IMR-90 (cell line): Measurements from ENCODE around the gene TBCC. TPM values are rescaled to one million over a fixed set of nuclear protein-coding genes. Genes with fewer than 3 reads are reported as not detected.

Source experiments
- ATAC-seq: fragments of 200-7000 bp; cut with Tn5 transposase; 2 replicates; pipeline ENCODE4 v1.9.1; 2020; ENCODE audit warnings: low read depth, mild to moderate bottlenecking, moderate library complexity
- BruUV-seq: library from RNA; stranded (reverse); fragments of 400-500 nt; replicated peaks from 2 replicates; lab custom pipeline; 2021; lab: Mats Ljungman, UMichigan
- CTCF ChIA-PET: fragments of 300-600 bp; formaldehyde crosslinking; extraction: SDS; loops from one replicate; lab custom pipeline; 2021; ENCODE audit warnings: antibody characterized with exemption; lab: Yijun Ruan, JAX
- POLR2A ChIA-PET: fragments of 300-600 bp; sonication (Branson Sonifier 250); formaldehyde crosslinking; loops from one replicate; lab custom pipeline; 2022; ENCODE audit warnings: antibody characterized with exemption; ENCODE audit not compliant: unreplicated experiment; lab: Charles Lee
- DNase-seq: peaks from one replicate; pipeline ENCODE4 v3.0.0; 2013
- H2AFZ ChIP-seq: replicated peaks from 2 replicates; pipeline ENCODE3; 2013; ENCODE audit warnings: low read length, mild to moderate bottlenecking; ENCODE audit not compliant: poor library complexity
- H2AK5ac ChIP-seq: 2 replicates; pipeline ENCODE4 v1.6.1; 2013; ENCODE audit warnings: low read depth, low read length, inconsistent platforms
- H2AK9ac ChIP-seq: replicated peaks from 2 replicates; pipeline ENCODE3; 2013; ENCODE audit warnings: mild to moderate bottlenecking, low read depth, low read length, moderate library complexity; ENCODE audit not compliant: poor library complexity
- H2BK120ac ChIP-seq: 2 replicates; pipeline ENCODE4 v1.6.1; 2013; ENCODE audit warnings: low read depth, low read length, inconsistent platforms
- H2BK15ac ChIP-seq: 3 replicates; pipeline ENCODE4 v1.6.1; 2013; ENCODE audit warnings: low read depth, low read length, inconsistent platforms
- H2BK20ac ChIP-seq: 2 replicates; pipeline ENCODE4 v1.6.1; 2013; ENCODE audit warnings: low read depth, mild to moderate bottlenecking, inconsistent platforms, low read length, moderate library complexity
- H2BK5ac ChIP-seq: 2 replicates; pipeline ENCODE4 v1.6.1; 2013; ENCODE audit warnings: mild to moderate bottlenecking, low read depth, low read length, inconsistent platforms; ENCODE audit not compliant: poor library complexity, severe bottlenecking
- H3K14ac ChIP-seq: replicated peaks from 2 replicates; pipeline ENCODE4 v1.6.1; 2013; ENCODE audit warnings: low read depth, low read length, inconsistent platforms
- H3K18ac ChIP-seq: 2 replicates; pipeline ENCODE4 v1.6.1; 2013; ENCODE audit warnings: low read depth, low read length, control low read depth
- H3K23ac ChIP-seq: 2 replicates; pipeline ENCODE4 v1.6.1; 2013; ENCODE audit warnings: low read depth, low read length, inconsistent platforms
- H3K27ac ChIP-seq: 2 replicates; pipeline ENCODE4 v1.5.1; 2013; ENCODE audit warnings: mild to moderate bottlenecking, control low read depth, low read length; ENCODE audit not compliant: insufficient read depth
- H3K27me3 ChIP-seq: 2 replicates; pipeline ENCODE4 v1.6.1; 2013; ENCODE audit warnings: low read length; ENCODE audit not compliant: control insufficient read depth, insufficient read depth
- H3K36me3 ChIP-seq: 2 replicates; pipeline ENCODE4 v1.6.1; 2013; ENCODE audit warnings: low read length, mixed read lengths; ENCODE audit not compliant: control insufficient read depth, insufficient read depth
- H3K4ac ChIP-seq: 2 replicates; pipeline ENCODE4 v1.6.1; 2013; ENCODE audit warnings: low read depth, low read length, inconsistent platforms
- H3K4me1 ChIP-seq: 2 replicates; pipeline ENCODE4 v1.6.1; 2013; ENCODE audit warnings: low read length, mixed read lengths; ENCODE audit not compliant: control insufficient read depth, insufficient read depth
- H3K4me2 ChIP-seq: 2 replicates; pipeline ENCODE4 v1.6.1; 2013; ENCODE audit warnings: low read depth, mild to moderate bottlenecking, control low read depth, low read length, moderate library complexity
- H3K4me3 ChIP-seq: 2 replicates; pipeline ENCODE4 v1.5.1; 2013; ENCODE audit warnings: low read depth, mild to moderate bottlenecking, control low read depth, low read length, moderate library complexity; ENCODE audit not compliant: insufficient read depth
- H3K56ac ChIP-seq: 2 replicates; pipeline ENCODE4 v1.6.1; 2013; ENCODE audit warnings: low read length, inconsistent platforms; ENCODE audit not compliant: insufficient read depth; ENCODE audit errors: extremely low read depth
- H3K79me1 ChIP-seq, 2 experiments: 2 replicates each; pipeline ENCODE4 v1.6.1; 2013; ENCODE audit warnings: low read length in 2 of 2, inconsistent platforms in 1 of 2, low read depth in 1 of 2
- H3K9ac ChIP-seq: 2 replicates; pipeline ENCODE4 v1.6.1; 2013; ENCODE audit warnings: low read depth, low read length, control low read depth
- H3K9me1 ChIP-seq: 2 replicates; pipeline ENCODE4 v1.6.1; 2013; ENCODE audit warnings: low read length, inconsistent platforms; ENCODE audit not compliant: insufficient read depth
- H3K9me3 ChIP-seq: 2 replicates; pipeline ENCODE4 v1.6.1; 2013; ENCODE audit warnings: low read length; ENCODE audit not compliant: control insufficient read depth, insufficient read depth
- H4K20me1 ChIP-seq: 2 replicates; pipeline ENCODE4 v1.6.1; 2013; ENCODE audit warnings: low read length, inconsistent platforms; ENCODE audit not compliant: insufficient read depth
- H4K5ac ChIP-seq: 2 replicates; pipeline ENCODE4 v1.6.1; 2013; ENCODE audit warnings: mild to moderate bottlenecking, low read depth, low read length, control low read depth
- H4K8ac ChIP-seq, 2 experiments: 2 replicates each; pipeline ENCODE4 v1.6.1; 2013; ENCODE audit warnings: low read depth in 2 of 2, low read length in 2 of 2, control low read depth in 1 of 2, inconsistent platforms in 1 of 2
- H4K91ac ChIP-seq: 2 replicates; pipeline ENCODE4 v1.6.1; 2013; ENCODE audit warnings: low read depth, low read length, inconsistent platforms; ENCODE audit not compliant: insufficient read depth
- CHD1 ChIP-seq: IDR thresholded peaks from 2 replicates; pipeline ENCODE4 v1.6.1; 2012; ENCODE audit warnings: low read depth, low read length, improper control_type of control experiment
- RCOR1 ChIP-seq: IDR thresholded peaks from 2 replicates; pipeline ENCODE4 v1.6.1; 2012; ENCODE audit warnings: mild to moderate bottlenecking, low read length, improper control_type of control experiment; ENCODE audit not compliant: insufficient replicate concordance
- WGBS, 2 experiments: methylation state at CpG; one replicate each; pipeline versions ENCODE4 v1.1.5 to v1.1.7; 2013; ENCODE audit warnings: missing lambda C conversion rate in 2 of 2; ENCODE audit not compliant: insufficient read length in 1 of 2; ENCODE audit errors: extremely low coverage in 2 of 2; 5-methylcytosine and 5-hydroxymethylcytosine counted together
- dilution Hi-C: fragments of 300-500 bp; cut with HindIII; formaldehyde crosslinking; loops from one replicate; pipeline ENCODE4 v1.14.3; 2018; ENCODE audit warnings: low sequenced_read_pairs; ENCODE audit not compliant: unreplicated experiment
- in situ Hi-C: fragments of 300-500 bp; cut with MboI; formaldehyde crosslinking; loops from 3 replicates; pipeline ENCODE4 v1.14.3; 2019; ENCODE audit warnings: low sequenced_read_pairs, inconsistent platforms, mixed read lengths
- intact Hi-C: fragments of 100-400 bp; cut with micrococcal nuclease; formaldehyde crosslinking; loops from 2 replicates; pipeline ENCODE4 v1.10.0; 2022
- polyA plus RNA-seq, 3 experiments: library from polyadenylated mRNA; depleted of rRNA; stranded (reverse); fragments of >200 nt; gene quantifications; 2 replicates each; pipeline ENCODE4 v1.2.3, GENCODE V29; 2012; ENCODE audit warnings: low replicate concordance in 1 of 3
- total RNA-seq: library from RNA; depleted of rRNA; stranded (reverse); fragments of >200 nt; gene quantifications from 2 replicates; pipeline ENCODE4 v1.2.3, GENCODE V29; 2012

TBCC gene
- total and polyA plus RNA-seq, 2 of the 4 experiments (the other 2 are of a cell fraction), result 23.0 to 32.6 TPM

- ChIA-PET POLR2A (no interaction called here), CTCF (interaction anchor here (0.7 kb wide), 1 partner anchor 83 kb away, joined by 3 read pairs; no protein-coding TSS in a partner anchor)
- intact Hi-C loops (no loop called here), in situ Hi-C loops (no loop called here), dilution Hi-C loops (no loop called here)
- ATAC-seq (no peak), DNase-seq (no peak)
- no peak overlapping the region for H4K91ac ChIP-seq
- peak overlapping the region; percentile 94 for H3K4me2 ChIP-seq
- no peaks in the 10 kb centered on the region for H3K27me3 ChIP-seq
- H3K4me3 ChIP-seq, result peak overlapping the region; percentile 96
- no peak overlapping the region for H3K27ac ChIP-seq
- no peaks in the 10 kb centered on the region for H3K9me3 ChIP-seq
- peaks cover 8% of the 10 kb centered on the region for H3K4me1 ChIP-seq
- H2BK15ac ChIP-seq, result no peak overlapping the region
- H4K5ac ChIP-seq, result peak overlapping the region; percentile 53; the same call in 1 of the 2 replicates
- no peak overlapping the region for H2AFZ ChIP-seq
- H3K23ac ChIP-seq, result peak overlapping the region; percentile 69; the same call in 1 of the 2 replicates
- H3K56ac ChIP-seq, result peak overlapping the region; percentile 67
- H2BK5ac ChIP-seq, result no peak overlapping the region
- no peak overlapping the region for H3K18ac ChIP-seq
- peak overlapping the region; percentile 75 for H3K4ac ChIP-seq
- peak overlapping the region in 1 of 2 experiments; percentile 23; a peak in 1 of 4 replicates for H4K8ac ChIP-seq
- peak overlapping the region; percentile 100 for H3K14ac ChIP-seq
- peaks cover 3% of the 10 kb centered on the region; the same call in 1 of the 2 replicates for H3K36me3 ChIP-seq
- peaks cover 8% of the 10 kb centered on the region for H3K9me1 ChIP-seq
- WGBS, 2 experiments, result 90% methylated on average over 2 of the region's 12 CpGs; no CpG with 5 or more reads in 1 of the 2 experiments
- H2AK9ac ChIP-seq, result peak overlapping the region; percentile 13
- H3K79me1 ChIP-seq, result peaks cover 17 to 62% of the 10 kb centered on the region in 2 experiments
- TF ChIP-seq CHD1 (no peak), RCOR1 (no peak)
- peak overlapping the region; percentile 100; the same call in 1 of the 2 replicates for H3K9ac ChIP-seq
- peaks cover 3% of the 10 kb centered on the region for H4K20me1 ChIP-seq
- H2BK20ac ChIP-seq, result no peak overlapping the region
- peak overlapping the region; percentile 56; the same call in 1 of the 2 replicates for H2AK5ac ChIP-seq
- no TSS peak for BruUV-seq
- H2BK120ac ChIP-seq, result no peak overlapping the region
Measured at GRCh38 chr6:42784717-42785498, 39.0 kb upstream of the TBCC start.
